Regular cardiac myocyte (primary cell): Measurements from ENCODE around the gene FAM25G. TPM values are rescaled to one million over a fixed set of nuclear protein-coding genes. Genes with fewer than 3 reads are reported as not detected.

Source experiments
- total RNA-seq: library from RNA; depleted of rRNA; stranded (reverse); fragments of >200 nt; gene quantifications from 2 replicates; pipeline ENCODE4 v1.2.3, GENCODE V29; 2014

Gene FAM25G
- total RNA-seq, result not detected in 2 replicates

GRCh38 chr10:47491600-47491999 lies at the start of gene FAM25G:
FAM25G (minus strand) TSS chr10:47491700; CDS start chr10:47491674, 26 bp downstream.

GRCh38 chr10:47523475-47523874 lies 32.0 kb upstream of the FAM25G start, which contains the start of gene AGAP9:
AGAP9 (minus strand) TSS chr10:47523638; CDS start chr10:47523526, 112 bp downstream.

GRCh38 chr10:47483923-47484322 lies 7.6 kb downstream of the FAM25G start, which contains the start of gene ANXA8:
ANXA8 (minus strand) TSS chr10:47484115; CDS start chr10:47483933, 182 bp downstream.

Other genes starting within 250 kb of the FAM25G start
- 0.19 and 2.0 TPM in 2 replicates for gene GDF10, start 191.5 kb downstream of the FAM25G start, total RNA-seq
- under 0.01 TPM in 1 of 2 replicates, not detected in the other for gene GDF2, start 169.2 kb downstream of the FAM25G start, total RNA-seq
- gene RBP3, start 143.3 kb downstream of the FAM25G start, total RNA-seq, result not detected in 2 replicates
- 0.19 TPM in 1 of 2 replicates, not detected in the other for gene ZNF488, start 107.4 kb downstream of the FAM25G start, total RNA-seq
- 0.19 and 0.28 TPM in 2 replicates for gene ANXA8, start 7.6 kb downstream of the FAM25G start, total RNA-seq
- gene AGAP9, start 31.9 kb upstream of the FAM25G start, total RNA-seq, result 1.5 and 2.8 TPM in 2 replicates